ENCODE results near the gene ZDHHC17.

GRCh38 chr12:76860256-76860655 lies 96.3 kb downstream of the ZDHHC17 start:
- TF ChIP-seq, protein P1, sequence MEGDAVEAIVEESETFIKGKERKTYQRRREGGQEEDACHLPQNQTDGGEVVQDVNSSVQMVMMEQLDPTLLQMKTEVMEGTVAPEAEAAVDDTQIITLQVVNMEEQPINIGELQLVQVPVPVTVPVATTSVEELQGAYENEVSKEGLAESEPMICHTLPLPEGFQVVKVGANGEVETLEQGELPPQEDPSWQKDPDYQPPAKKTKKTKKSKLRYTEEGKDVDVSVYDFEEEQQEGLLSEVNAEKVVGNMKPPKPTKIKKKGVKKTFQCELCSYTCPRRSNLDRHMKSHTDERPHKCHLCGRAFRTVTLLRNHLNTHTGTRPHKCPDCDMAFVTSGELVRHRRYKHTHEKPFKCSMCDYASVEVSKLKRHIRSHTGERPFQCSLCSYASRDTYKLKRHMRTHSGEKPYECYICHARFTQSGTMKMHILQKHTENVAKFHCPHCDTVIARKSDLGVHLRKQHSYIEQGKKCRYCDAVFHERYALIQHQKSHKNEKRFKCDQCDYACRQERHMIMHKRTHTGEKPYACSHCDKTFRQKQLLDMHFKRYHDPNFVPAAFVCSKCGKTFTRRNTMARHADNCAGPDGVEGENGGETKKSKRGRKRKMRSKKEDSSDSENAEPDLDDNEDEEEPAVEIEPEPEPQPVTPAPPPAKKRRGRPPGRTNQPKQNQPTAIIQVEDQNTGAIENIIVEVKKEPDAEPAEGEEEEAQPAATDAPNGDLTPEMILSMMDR (IDR thresholded peaks at IDR 0.05) = no peak
- no peak for TF ChIP-seq POLR2AphosphoS5 (IDR thresholded peaks at IDR 0.05)
- TF ChIP-seq EP300 (IDR thresholded peaks at IDR 0.05) = no peak
- TF ChIP-seq POLR2A (IDR thresholded peaks at IDR 0.05) = no peak

All from sigmoid colon (tissue), 4 donors.